OCI-M2 (cell line): ENCODE results near the gene HSDL2.
"Not testable (repeated sequence)": the region's sequence is repeated elsewhere in the genome, so short reads cannot be mapped to it uniquely, and the experiment has no call there.

ENCODE experiments used
- DNase-seq: peaks from one replicate; lab custom pipeline; 2025; ENCODE audit not compliant: unreplicated experiment; lab: John Stamatoyannopoulos, UW

The HSDL2 gene

GRCh38 chr9:112393146-112393545, 13.2 kb downstream of the HSDL2 start:
- not testable (repeated sequence) for DNase-seq

GRCh38 chr9:112396416-112396815, 16.5 kb downstream of the HSDL2 start:
- no peak for DNase-seq

- DNase-seq, result no peak
Measured at GRCh38 chr9:112396872-112397271, 17.0 kb downstream of the HSDL2 start.

- DNase-seq, result no peak
Measured at GRCh38 chr9:112401175-112401815, 21.4 kb downstream of the HSDL2 start.

- DNase-seq, result no peak
Measured at GRCh38 chr9:112403614-112404201, 23.8 kb downstream of the HSDL2 start.

- no peak for DNase-seq
Measured at GRCh38 chr9:112404508-112404932, 24.6 kb downstream of the HSDL2 start.

GRCh38 chr9:112408275-112408674, 28.4 kb downstream of the HSDL2 start:
- no peak for DNase-seq

- no peak for DNase-seq
Measured at GRCh38 chr9:112408819-112409218, 28.9 kb downstream of the HSDL2 start.

- DNase-seq, result no peak
Measured at GRCh38 chr9:112409758-112410157, 29.9 kb downstream of the HSDL2 start.

- DNase-seq, result no peak
Measured at GRCh38 chr9:112411626-112412027, 31.7 kb downstream of the HSDL2 start.

GRCh38 chr9:112413728-112414127, 33.8 kb downstream of the HSDL2 start:
- not testable (repeated sequence) for DNase-seq

GRCh38 chr9:112420208-112420607, 40.3 kb downstream of the HSDL2 start:
- DNase-seq, result no peak

GRCh38 chr9:112421771-112422222, 41.9 kb downstream of the HSDL2 start:
- no peak for DNase-seq

- DNase-seq, result peak; percentile 45
Measured at GRCh38 chr9:112422417-112423148, 42.7 kb downstream of the HSDL2 start.

- no peak for DNase-seq
Measured at GRCh38 chr9:112430006-112430522, 50.2 kb downstream of the HSDL2 start.

- DNase-seq, result no peak
Measured at GRCh38 chr9:112433499-112434392, 53.8 kb downstream of the HSDL2 start.

- no peak for DNase-seq
Measured at GRCh38 chr9:112434487-112434886, 54.6 kb downstream of the HSDL2 start.

- DNase-seq, result no peak
Measured at GRCh38 chr9:112437406-112437805, 57.5 kb downstream of the HSDL2 start.

GRCh38 chr9:112439171-112439570, 59.3 kb downstream of the HSDL2 start:
- DNase-seq, result no peak

- DNase-seq, result no peak
Measured at GRCh38 chr9:112439825-112440224, 59.9 kb downstream of the HSDL2 start.

GRCh38 chr9:112443200-112443599, 63.3 kb downstream of the HSDL2 start:
- no peak for DNase-seq
